ENCODE measurements around the gene MRPL20.

- TF ChIP-seq ELK3 (CRISPR knock-in tag; IDR thresholded peaks at IDR 0.05), result no peak
- TF ChIP-seq, protein P1, sequence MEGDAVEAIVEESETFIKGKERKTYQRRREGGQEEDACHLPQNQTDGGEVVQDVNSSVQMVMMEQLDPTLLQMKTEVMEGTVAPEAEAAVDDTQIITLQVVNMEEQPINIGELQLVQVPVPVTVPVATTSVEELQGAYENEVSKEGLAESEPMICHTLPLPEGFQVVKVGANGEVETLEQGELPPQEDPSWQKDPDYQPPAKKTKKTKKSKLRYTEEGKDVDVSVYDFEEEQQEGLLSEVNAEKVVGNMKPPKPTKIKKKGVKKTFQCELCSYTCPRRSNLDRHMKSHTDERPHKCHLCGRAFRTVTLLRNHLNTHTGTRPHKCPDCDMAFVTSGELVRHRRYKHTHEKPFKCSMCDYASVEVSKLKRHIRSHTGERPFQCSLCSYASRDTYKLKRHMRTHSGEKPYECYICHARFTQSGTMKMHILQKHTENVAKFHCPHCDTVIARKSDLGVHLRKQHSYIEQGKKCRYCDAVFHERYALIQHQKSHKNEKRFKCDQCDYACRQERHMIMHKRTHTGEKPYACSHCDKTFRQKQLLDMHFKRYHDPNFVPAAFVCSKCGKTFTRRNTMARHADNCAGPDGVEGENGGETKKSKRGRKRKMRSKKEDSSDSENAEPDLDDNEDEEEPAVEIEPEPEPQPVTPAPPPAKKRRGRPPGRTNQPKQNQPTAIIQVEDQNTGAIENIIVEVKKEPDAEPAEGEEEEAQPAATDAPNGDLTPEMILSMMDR (IDR thresholded peaks at IDR 0.05 in 2 of 3, conservative IDR thresholded peaks at IDR 0.05 in 1 of 3; ENCODE audit: insufficient read depth in 2 of 3, low read depth in 1 of 3, low read length in 3 of 3), result no peak
- TF ChIP-seq ASH1L (IDR thresholded peaks at IDR 0.05; ENCODE audit: borderline replicate concordance, low read depth, partially characterized antibody), result no peak
- no peak for TF ChIP-seq RAD21 (CRISPR knock-in tag; conservative IDR thresholded peaks at IDR 0.05 in 1 of 2, IDR thresholded peaks at IDR 0.05 in 1 of 2)
- no peak for TF ChIP-seq ZNF518B (CRISPR knock-in tag; IDR thresholded peaks at IDR 0.05)
- no peak for TF ChIP-seq ELF1 (tag; IDR thresholded peaks at IDR 0.05)
Observed at GRCh38 chr1:1388078-1388472, 19.0 kb downstream of the MRPL20 start.
